Skeletal muscle satellite cell (primary cell): ENCODE measurements around the gene ADPRH. TPM values are rescaled to one million over a fixed set of nuclear protein-coding genes. Genes with fewer than 3 reads are reported as not detected.

ENCODE experiments used
- H3K27me3 ChIP-seq: 2 replicates; pipeline ENCODE4 v1.7.0; 2013; ENCODE audit warnings: low read length; ENCODE audit not compliant: control insufficient read depth, insufficient read depth
- H3K36me3 ChIP-seq: 2 replicates; pipeline ENCODE4 v1.7.0; 2013; ENCODE audit warnings: mild to moderate bottlenecking, control low read depth, low read length; ENCODE audit not compliant: insufficient read depth
- H3K4me1 ChIP-seq: 2 replicates; pipeline ENCODE4 v1.7.0; 2013; ENCODE audit warnings: low read length; ENCODE audit not compliant: control insufficient read depth, insufficient read depth
- H3K4me2 ChIP-seq: 2 replicates; pipeline ENCODE4 v1.7.0; 2013; ENCODE audit warnings: mild to moderate bottlenecking, low read length
- H3K4me3 ChIP-seq: 2 replicates; pipeline ENCODE4 v1.7.0; 2013; ENCODE audit warnings: low read length
- H3K9ac ChIP-seq: 2 replicates; pipeline ENCODE4 v1.7.0; 2013; ENCODE audit warnings: mild to moderate bottlenecking, low read depth, low read length, moderate library complexity
- H3K9me3 ChIP-seq: replicated peaks from 2 replicates; pipeline ENCODE4 v1.7.0; 2013; ENCODE audit warnings: mild to moderate bottlenecking, control low read depth, low read length
- total RNA-seq: library from RNA; depleted of rRNA; stranded (reverse); fragments of >200 nt; gene quantifications from 2 replicates; pipeline ENCODE4 v1.2.3, GENCODE V29; 2012; rRNA removed

Gene ADPRH
- 1.7 and 2.0 TPM in 2 replicates for total RNA-seq

GRCh38 chr3:119579366-119580066 lies at the start of gene ADPRH:
ADPRH (plus strand) TSS chr3:119579492; CDS start chr3:119582170, 2,678 bp downstream.
- H3K9me3 ChIP-seq: no peaks in the 10 kb centered on the region
- H3K36me3 ChIP-seq: no peaks in the 10 kb centered on the region
- H3K4me3 ChIP-seq: peak within 1 kb of the TSS; percentile 74
- H3K4me1 ChIP-seq: peaks cover 14% of the 10 kb centered on the region
- peak within 1 kb of the TSS; percentile 88 for H3K4me2 ChIP-seq
- peak within 1 kb of the TSS; percentile 92 for H3K9ac ChIP-seq
- H3K27me3 ChIP-seq: no peaks in the 10 kb centered on the region

- no peaks in the 10 kb centered on the region for H3K9me3 ChIP-seq
- H3K36me3 ChIP-seq: no peaks in the 10 kb centered on the region
- peaks cover 11% of the 10 kb centered on the region for H3K4me1 ChIP-seq
- H3K4me3 ChIP-seq: no peak overlapping the region
- peak overlapping the region; percentile 16 for H3K4me2 ChIP-seq
- no peak overlapping the region for H3K9ac ChIP-seq
- H3K27me3 ChIP-seq: no peaks in the 10 kb centered on the region
These were observed 49.4 kb upstream of the ADPRH start for GRCh38 chr3:119529883-119530282.

GRCh38 chr3:119530456-119530855 lies 48.8 kb upstream of the ADPRH start:
- Histone ChIP-seq H3K36me3 (no peaks in the 10 kb centered on the region), H3K4me2 (no peak overlapping the region), H3K27me3 (no peaks in the 10 kb centered on the region), H3K9me3 (no peaks in the 10 kb centered on the region), H3K4me1 (peaks cover 11% of the 10 kb centered on the region), H3K4me3 (no peak overlapping the region), H3K9ac (no peak overlapping the region)

GRCh38 chr3:119531151-119531550 lies 48.1 kb upstream of the ADPRH start:
- peaks cover 11% of the 10 kb centered on the region for H3K4me1 ChIP-seq
- no peaks in the 10 kb centered on the region for H3K27me3 ChIP-seq
- H3K9ac ChIP-seq: no peak overlapping the region
- no peak overlapping the region for H3K4me2 ChIP-seq
- H3K36me3 ChIP-seq: no peaks in the 10 kb centered on the region
- no peak overlapping the region for H3K4me3 ChIP-seq
- no peaks in the 10 kb centered on the region for H3K9me3 ChIP-seq

- Histone ChIP-seq H3K4me1 (peaks cover 11% of the 10 kb centered on the region), H3K36me3 (no peaks in the 10 kb centered on the region), H3K4me2 (no peak overlapping the region), H3K9ac (no peak overlapping the region), H3K27me3 (no peaks in the 10 kb centered on the region), H3K9me3 (no peaks in the 10 kb centered on the region), H3K4me3 (no peak overlapping the region)
These were observed 45.0 kb upstream of the ADPRH start for GRCh38 chr3:119534296-119534695.

- no peaks in the 10 kb centered on the region for H3K9me3 ChIP-seq
- no peak overlapping the region for H3K4me2 ChIP-seq
- no peaks in the 10 kb centered on the region for H3K27me3 ChIP-seq
- no peak overlapping the region for H3K9ac ChIP-seq
- H3K36me3 ChIP-seq: no peaks in the 10 kb centered on the region
- H3K4me1 ChIP-seq: no peaks in the 10 kb centered on the region
- no peak overlapping the region for H3K4me3 ChIP-seq
These were observed 42.5 kb upstream of the ADPRH start for GRCh38 chr3:119536757-119537156.

- Histone ChIP-seq H3K9me3 (no peaks in the 10 kb centered on the region), H3K27me3 (no peaks in the 10 kb centered on the region), H3K36me3 (no peaks in the 10 kb centered on the region), H3K9ac (no peak overlapping the region), H3K4me2 (no peak overlapping the region), H3K4me1 (no peaks in the 10 kb centered on the region), H3K4me3 (no peak overlapping the region)
These were observed 40.5 kb upstream of the ADPRH start for GRCh38 chr3:119538772-119539171.

- no peaks in the 10 kb centered on the region for H3K9me3 ChIP-seq
- H3K9ac ChIP-seq: no peak overlapping the region
These were observed 37.7 kb upstream of the ADPRH start for GRCh38 chr3:119541547-119541946.

GRCh38 chr3:119542168-119542767 lies 37.0 kb upstream of the ADPRH start:
- no peak overlapping the region for H3K4me3 ChIP-seq
- H3K9ac ChIP-seq: no peak overlapping the region
- no peaks in the 10 kb centered on the region for H3K4me1 ChIP-seq
- H3K4me2 ChIP-seq: no peak overlapping the region
- no peaks in the 10 kb centered on the region for H3K36me3 ChIP-seq
- H3K9me3 ChIP-seq: no peaks in the 10 kb centered on the region
- no peaks in the 10 kb centered on the region for H3K27me3 ChIP-seq

More at GRCh38 chr3:119541547-119541946, 37.7 kb upstream of the ADPRH start:
- H3K4me3 ChIP-seq: no peak overlapping the region
- no peaks in the 10 kb centered on the region for H3K36me3 ChIP-seq
- H3K4me1 ChIP-seq: no peaks in the 10 kb centered on the region
- H3K4me2 ChIP-seq: no peak overlapping the region
- H3K27me3 ChIP-seq: no peaks in the 10 kb centered on the region

- no peak overlapping the region for H3K4me3 ChIP-seq
- H3K27me3 ChIP-seq: no peaks in the 10 kb centered on the region
- no peaks in the 10 kb centered on the region for H3K4me1 ChIP-seq
- H3K9ac ChIP-seq: no peak overlapping the region
- H3K4me2 ChIP-seq: no peak overlapping the region
- no peaks in the 10 kb centered on the region for H3K9me3 ChIP-seq
- H3K36me3 ChIP-seq: no peaks in the 10 kb centered on the region
These were observed 36.1 kb upstream of the ADPRH start for GRCh38 chr3:119543147-119543546.

- Histone ChIP-seq H3K9ac (no peak overlapping the region), H3K36me3 (no peaks in the 10 kb centered on the region), H3K4me2 (no peak overlapping the region), H3K27me3 (no peaks in the 10 kb centered on the region), H3K4me3 (no peak overlapping the region), H3K9me3 (no peaks in the 10 kb centered on the region), H3K4me1 (no peaks in the 10 kb centered on the region)
These were observed 32.1 kb upstream of the ADPRH start for GRCh38 chr3:119547227-119547626.

GRCh38 chr3:119548341-119548740 lies 31.0 kb upstream of the ADPRH start:
- H3K9me3 ChIP-seq: no peaks in the 10 kb centered on the region
- H3K36me3 ChIP-seq: no peaks in the 10 kb centered on the region
- H3K4me2 ChIP-seq: no peak overlapping the region
- no peak overlapping the region for H3K9ac ChIP-seq
- no peak overlapping the region for H3K4me3 ChIP-seq
- no peaks in the 10 kb centered on the region for H3K27me3 ChIP-seq
- no peaks in the 10 kb centered on the region for H3K4me1 ChIP-seq
